Globus pallidus (tissue), 1 donor: ENCODE results near the gene ERICH4.
"Not testable (repeated sequence)": the region's sequence is repeated elsewhere in the genome, so short reads cannot be mapped to it uniquely, and the experiment has no call there.

ENCODE experiments used
- DNase-seq: peaks from one replicate; pipeline ENCODE4 v3.0.0-alpha.2; 2015; ENCODE audit warnings: low spot score

ERICH4 gene

GRCh38 chr19:41478875-41479756 is 36.2 kb downstream of the ERICH4 start:
- DNase-seq = no peak

DNA sequence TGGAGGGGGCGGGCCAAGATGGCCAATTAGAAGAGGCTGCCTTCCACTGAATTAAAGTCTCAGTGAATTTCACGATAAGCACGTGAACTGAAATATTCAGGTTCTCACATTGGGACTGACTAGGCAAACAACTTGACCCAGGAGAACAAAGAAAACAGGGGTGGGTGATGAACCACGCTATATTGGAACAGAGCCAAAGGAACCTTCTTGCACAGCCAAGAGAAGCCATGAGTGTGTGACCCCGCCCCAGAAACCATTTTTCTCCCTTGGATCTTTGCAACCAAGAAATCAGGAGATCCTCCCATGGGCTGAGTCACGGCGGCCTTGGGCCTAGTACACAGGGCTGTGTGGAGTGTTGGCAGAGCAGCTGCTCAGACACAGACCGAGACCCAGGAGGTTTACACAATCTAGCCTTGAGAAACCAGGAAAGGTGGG is 36.8 kb downstream of the ERICH4 start:
- no peak for DNase-seq

GRCh38 chr19:41480336-41480735 is 37.4 kb downstream of the ERICH4 start:
- DNase-seq = no peak

DNA sequence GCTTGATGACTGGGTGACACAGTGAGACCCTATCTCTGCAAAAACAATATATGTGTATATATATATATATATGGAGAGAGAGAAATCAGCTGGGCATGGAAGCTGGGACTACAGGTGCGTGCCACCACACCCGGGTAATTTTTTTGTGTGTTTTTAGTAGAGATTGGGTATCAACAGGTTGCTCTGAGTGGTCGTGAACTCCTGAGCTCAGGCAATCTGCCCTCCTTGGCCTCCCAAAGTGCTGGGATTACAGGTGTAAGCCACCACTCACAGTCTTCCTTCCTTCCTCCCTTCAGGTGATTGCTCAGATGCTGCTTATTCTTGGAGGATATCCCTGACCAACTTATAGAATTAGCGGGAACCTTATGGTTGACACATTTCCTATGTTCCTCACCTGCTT is 41.9 kb downstream of the ERICH4 start:
- no peak for DNase-seq

- DNase-seq = not testable (repeated sequence)
These were observed 44.0 kb downstream of the ERICH4 start for GRCh38 chr19:41486953-41487352.

- no peak for DNase-seq
These were observed 49.9 kb downstream of the ERICH4 start for GRCh38 chr19:41492843-41493242.
